Naive B cell (primary cell): ENCODE data around the gene FBXO41. TPM values are rescaled to one million over a fixed set of nuclear protein-coding genes. Genes with fewer than 3 reads are reported as not detected.

Experiments used
- ATAC-seq, 2 donors: fragments of 150-1000 bp; cut with Tn5 transposase; 2 replicates each; pipeline ENCODE4 v1.10.0; 2021; ENCODE audit warnings: low read depth in 2 of 2, mild to moderate bottlenecking in 2 of 2, moderate library complexity in 2 of 2
- DNase-seq: peaks from one replicate; pipeline ENCODE4 v3.0.0; 2022
- H3K27ac Mint-ChIP-seq, 6 donors: one replicate each; pipeline ENCODE4 v1.8.0; 2020 to 2022; ENCODE audit warnings: mild to moderate bottlenecking in 6 of 6, mixed read lengths in 6 of 6, moderate library complexity in 5 of 6, inconsistent platforms in 2 of 6
- H3K27me3 Mint-ChIP-seq, 3 donors: one replicate each; pipeline ENCODE4 v1.8.0; 2021 to 2022; ENCODE audit warnings: mixed read lengths in 3 of 3, mild to moderate bottlenecking in 1 of 3
- H3K36me3 Mint-ChIP-seq, 2 donors: one replicate each; pipeline ENCODE4 v1.8.0; 2020 to 2022; ENCODE audit warnings: mixed read lengths in 2 of 2, inconsistent platforms in 1 of 2, mild to moderate bottlenecking in 1 of 2
- H3K4me1 Mint-ChIP-seq, 3 donors: one replicate each; pipeline ENCODE4 v1.8.0; 2020 to 2022; ENCODE audit warnings: mixed read lengths in 3 of 3, inconsistent platforms in 1 of 3, mild to moderate bottlenecking in 1 of 3, moderate library complexity in 1 of 3
- H3K4me3 Mint-ChIP-seq, 8 donors: one replicate each; pipeline ENCODE4 v1.8.0; 2020 to 2022; ENCODE audit warnings: mild to moderate bottlenecking in 8 of 8, mixed read lengths in 8 of 8, moderate library complexity in 8 of 8, inconsistent platforms in 2 of 8
- H3K9me3 Mint-ChIP-seq, 7 donors: one replicate each; pipeline ENCODE4 v1.8.0; 2020 to 2022; ENCODE audit warnings: mixed read lengths in 7 of 7, mild to moderate bottlenecking in 5 of 7, inconsistent platforms in 2 of 7, moderate library complexity in 1 of 7
- polyA plus RNA-seq, 6 donors: library from polyadenylated mRNA; unstranded; fragments of 300-500 nt; fragmentation: Illumina TruSeq; gene quantifications; one replicate each; pipeline ENCODE4 v1.2.3, GENCODE V29; 2021; ENCODE audit warnings: low read depth in 6 of 6

FBXO41 gene
- polyA plus RNA-seq, 6 donors from 2014 or later = 0.79 to 2.3 (median 1.1) TPM; not detected in 1

DNA sequence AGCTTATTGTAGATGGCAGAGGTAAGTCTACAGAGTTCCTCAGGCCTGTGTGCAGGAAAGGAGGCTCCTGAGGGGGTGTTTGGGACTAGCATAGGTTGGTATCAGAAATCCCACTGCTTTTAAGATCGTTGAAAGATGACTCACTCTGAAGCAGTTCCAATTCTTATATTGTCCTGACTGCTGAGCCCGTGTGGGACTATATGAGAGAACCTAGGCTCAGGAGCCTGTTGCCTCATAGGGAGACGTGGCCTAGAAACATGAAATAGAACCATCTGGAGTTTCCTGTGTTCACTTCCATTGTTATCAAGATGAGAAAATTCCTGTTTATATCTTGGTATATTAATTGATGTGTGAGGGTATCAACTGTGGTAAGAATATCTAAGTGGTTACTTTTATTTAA lies 44.5 kb downstream of the FBXO41 start:
- ATAC-seq = no peak
- Mint-ChIP-seq H3K27ac (no peak overlapping the region), H3K9me3 (no peaks in the 10 kb centered on the region), H3K36me3 (no peaks in the 10 kb centered on the region), H3K4me3 (no peak overlapping the region), H3K4me1 (peaks cover 28 to 42% (median 35%) of the 10 kb centered on the region in 3 donors), H3K27me3 (no peaks in the 10 kb centered on the region)
- no peak for DNase-seq

DNA sequence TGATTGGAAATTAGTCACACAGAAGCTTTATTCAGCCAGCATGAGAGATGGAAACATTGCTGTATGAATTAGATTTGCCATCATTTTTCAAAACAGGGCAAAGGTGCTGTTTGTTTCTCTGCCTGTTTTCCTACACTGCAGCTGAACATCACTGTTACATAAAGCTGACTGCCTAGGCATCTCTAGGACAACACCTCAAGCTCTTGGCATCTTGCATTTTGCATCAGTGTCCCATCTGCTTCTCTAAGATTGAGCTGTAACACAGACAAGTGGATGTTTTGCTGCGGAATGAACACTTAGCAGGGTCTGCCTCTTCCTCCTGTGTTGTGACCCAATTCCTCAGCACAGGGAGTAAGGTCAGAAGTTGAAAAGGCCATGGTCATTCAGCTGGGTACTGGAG lies 45.3 kb downstream of the FBXO41 start:
- ATAC-seq = no peak

DNA sequence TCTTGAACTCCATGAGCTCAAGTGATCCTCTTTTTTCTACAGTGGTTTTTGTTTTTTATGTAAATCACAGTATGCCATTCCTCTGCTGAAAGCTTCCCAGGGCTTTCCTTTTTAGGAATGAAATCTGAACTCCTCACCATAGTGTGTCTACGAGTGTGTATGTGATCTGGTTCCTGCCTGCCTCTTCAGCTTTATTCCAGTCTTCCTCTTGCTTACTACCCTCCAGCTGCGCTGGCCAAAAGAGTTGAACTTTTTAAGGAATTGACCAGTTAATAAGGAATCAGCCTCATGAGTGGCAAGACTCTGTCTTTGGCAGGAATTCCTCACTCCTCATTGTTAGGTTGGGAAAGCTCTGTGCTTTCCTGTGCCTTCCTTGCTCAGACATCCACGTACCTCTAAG lies 46.1 kb downstream of the FBXO41 start:
- DNase-seq (no peak), ATAC-seq (no peak)
- H3K9me3 Mint-ChIP-seq = no peaks in the 10 kb centered on the region
- H3K27me3 Mint-ChIP-seq = no peaks in the 10 kb centered on the region
- peaks cover 36 to 47% (median 37%) of the 10 kb centered on the region in 3 donors for H3K4me1 Mint-ChIP-seq
- peak overlapping the region in 2 of 8 donors; percentile 20 to 61 for H3K4me3 Mint-ChIP-seq
- H3K36me3 Mint-ChIP-seq = no peaks in the 10 kb centered on the region
- H3K27ac Mint-ChIP-seq = peak overlapping the region in 1 of 6 donors; percentile 37

More for the DNA sequence above, 45.3 kb downstream of the FBXO41 start:
- no peaks in the 10 kb centered on the region for H3K36me3 Mint-ChIP-seq
- H3K9me3 Mint-ChIP-seq = no peaks in the 10 kb centered on the region
- no peak overlapping the region for H3K27ac Mint-ChIP-seq
- peaks cover 35 to 44% (median 36%) of the 10 kb centered on the region in 3 donors for H3K4me1 Mint-ChIP-seq
- H3K27me3 Mint-ChIP-seq = no peaks in the 10 kb centered on the region
- DNase-seq = no peak
- no peak overlapping the region for H3K4me3 Mint-ChIP-seq

DNA sequence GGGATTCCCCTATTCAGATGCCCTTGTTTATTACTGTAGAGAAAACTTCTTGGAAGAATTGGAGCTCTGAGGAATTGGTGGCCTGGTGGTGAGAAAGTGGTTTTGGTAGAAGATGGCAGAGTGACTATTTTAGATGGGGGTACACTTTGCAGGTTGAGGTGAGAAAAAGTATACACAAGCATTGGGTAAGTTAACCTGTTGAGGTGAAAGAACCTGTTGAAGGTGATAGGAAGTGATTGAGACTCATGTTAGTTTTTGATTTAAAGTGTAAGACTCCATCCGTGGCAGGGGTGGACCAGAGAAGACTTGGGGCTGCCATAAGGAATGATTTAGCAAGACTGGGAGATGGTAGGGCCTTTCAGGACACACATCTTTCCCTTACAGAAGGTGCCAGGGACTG lies 47.1 kb downstream of the FBXO41 start:
- ATAC-seq = no peak
- H3K27ac Mint-ChIP-seq = peak overlapping the region in 2 of 6 donors; percentile 6 to 12
- peaks cover 40 to 55% (median 41%) of the 10 kb centered on the region in 3 donors for H3K4me1 Mint-ChIP-seq
- H3K27me3 Mint-ChIP-seq = no peaks in the 10 kb centered on the region
- H3K36me3 Mint-ChIP-seq = no peaks in the 10 kb centered on the region
- H3K9me3 Mint-ChIP-seq = no peaks in the 10 kb centered on the region
- peak overlapping the region in 2 of 8 donors; percentile 35 to 94 for H3K4me3 Mint-ChIP-seq
- no peak for DNase-seq

DNA sequence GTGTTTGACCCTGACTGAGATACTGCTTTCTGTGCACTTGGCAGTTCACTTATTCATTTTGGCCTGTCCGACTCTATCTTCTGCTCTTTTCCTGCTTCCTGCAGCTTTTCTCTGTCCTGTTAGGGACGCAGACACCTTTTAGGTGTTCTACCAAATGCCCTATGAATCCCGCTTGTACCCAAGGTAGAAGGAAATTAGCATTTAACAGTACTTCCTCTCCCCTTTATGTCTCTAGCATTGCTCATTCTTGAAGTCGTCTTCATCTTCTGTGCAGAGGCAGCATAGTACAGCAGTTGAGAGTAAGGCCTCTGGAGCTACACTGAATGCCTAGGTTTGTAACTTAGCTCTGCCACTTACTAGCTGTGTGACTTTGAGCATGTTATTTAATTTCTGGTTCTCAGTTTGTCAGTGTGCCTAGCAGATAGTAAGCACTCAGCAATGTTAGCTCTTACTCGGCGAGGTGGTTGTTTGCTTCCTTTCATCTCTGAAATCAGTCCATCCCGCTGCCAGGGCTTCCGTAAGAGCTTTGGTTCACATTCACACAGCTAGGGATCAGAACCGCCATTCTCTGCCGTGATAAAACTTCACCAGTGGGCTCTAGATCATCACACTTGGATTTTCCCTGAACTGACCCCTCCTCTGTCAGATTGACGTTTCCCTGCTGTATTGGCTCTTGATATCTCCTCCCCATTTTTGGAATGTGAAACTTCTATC lies 48.8 kb downstream of the FBXO41 start:
- H3K27ac Mint-ChIP-seq = peak overlapping the region; percentile 8 to 97 (median 88)
- ATAC-seq = no peak
- H3K27me3 Mint-ChIP-seq = no peaks in the 10 kb centered on the region
- no peaks in the 10 kb centered on the region for H3K36me3 Mint-ChIP-seq
- DNase-seq = no peak
- H3K4me1 Mint-ChIP-seq = peaks cover 40 to 55% (median 41%) of the 10 kb centered on the region in 3 donors
- H3K9me3 Mint-ChIP-seq = no peaks in the 10 kb centered on the region
- H3K4me3 Mint-ChIP-seq = peak overlapping the region; percentile 91 to 100 (median 98)

DNA sequence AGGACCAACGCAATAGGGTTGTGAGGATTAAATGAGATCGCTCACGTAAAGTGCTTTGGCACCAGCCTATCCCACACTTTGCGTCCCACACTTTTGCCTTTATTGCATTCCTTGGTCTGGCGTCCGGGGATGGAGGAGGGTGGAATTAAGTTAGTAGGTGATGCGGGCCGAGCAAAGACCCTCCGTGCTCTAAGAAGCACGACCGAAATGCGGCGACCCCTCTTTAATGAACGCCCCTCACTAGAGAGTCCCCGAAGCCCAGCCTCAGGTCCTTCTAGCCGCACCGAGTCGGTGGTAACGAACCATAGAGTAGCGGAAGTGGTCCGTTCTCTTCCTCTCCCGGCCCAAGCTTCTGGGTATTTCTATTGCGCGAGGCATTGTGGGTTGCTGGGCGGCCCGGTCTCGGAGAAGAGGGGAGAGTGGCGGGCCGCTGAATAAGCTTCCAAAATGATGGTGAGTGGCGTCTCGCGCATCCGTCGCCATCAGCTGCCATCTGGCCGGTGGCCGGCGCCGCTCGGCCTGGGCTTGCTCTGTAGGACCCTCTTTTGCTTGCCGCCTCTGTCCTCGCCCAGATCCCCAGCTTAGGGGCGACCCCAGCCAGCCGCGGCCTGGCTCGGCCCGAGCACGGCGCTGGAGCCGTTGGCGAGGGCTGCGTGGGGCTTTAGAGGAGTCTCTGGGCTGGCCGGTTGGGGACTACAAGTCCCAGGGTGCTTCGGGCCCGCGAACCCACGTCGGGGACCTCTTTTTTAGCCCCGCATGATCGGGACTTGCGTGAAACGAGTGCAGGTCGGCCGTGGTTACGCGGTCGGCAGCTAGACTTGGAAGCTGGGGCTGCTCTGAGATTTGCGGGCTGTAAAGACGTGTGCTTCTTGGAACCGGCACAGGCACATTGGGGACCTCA lies 50.1 kb downstream of the FBXO41 start, which contains the start of gene CCT7:
TSS of gene CCT7 (plus strand) at position 377 of the 901 bp plus-strand sequence. CDS start at position 448, 71 bp downstream.
- Mint-ChIP-seq H3K4me1 (peaks cover 38 to 55% (median 41%) of the 10 kb centered on the region in 3 donors), H3K9me3 (no peaks in the 10 kb centered on the region), H3K27me3 (no peaks in the 10 kb centered on the region), H3K36me3 (no peaks in the 10 kb centered on the region), H3K4me3 (peak within 1 kb of the TSS; percentile 91 to 100 (median 98)), H3K27ac (peak within 1 kb of the TSS; percentile 91 to 97 (median 97))
- ATAC-seq (peak; percentile 72), DNase-seq (peak; percentile 89)

DNA sequence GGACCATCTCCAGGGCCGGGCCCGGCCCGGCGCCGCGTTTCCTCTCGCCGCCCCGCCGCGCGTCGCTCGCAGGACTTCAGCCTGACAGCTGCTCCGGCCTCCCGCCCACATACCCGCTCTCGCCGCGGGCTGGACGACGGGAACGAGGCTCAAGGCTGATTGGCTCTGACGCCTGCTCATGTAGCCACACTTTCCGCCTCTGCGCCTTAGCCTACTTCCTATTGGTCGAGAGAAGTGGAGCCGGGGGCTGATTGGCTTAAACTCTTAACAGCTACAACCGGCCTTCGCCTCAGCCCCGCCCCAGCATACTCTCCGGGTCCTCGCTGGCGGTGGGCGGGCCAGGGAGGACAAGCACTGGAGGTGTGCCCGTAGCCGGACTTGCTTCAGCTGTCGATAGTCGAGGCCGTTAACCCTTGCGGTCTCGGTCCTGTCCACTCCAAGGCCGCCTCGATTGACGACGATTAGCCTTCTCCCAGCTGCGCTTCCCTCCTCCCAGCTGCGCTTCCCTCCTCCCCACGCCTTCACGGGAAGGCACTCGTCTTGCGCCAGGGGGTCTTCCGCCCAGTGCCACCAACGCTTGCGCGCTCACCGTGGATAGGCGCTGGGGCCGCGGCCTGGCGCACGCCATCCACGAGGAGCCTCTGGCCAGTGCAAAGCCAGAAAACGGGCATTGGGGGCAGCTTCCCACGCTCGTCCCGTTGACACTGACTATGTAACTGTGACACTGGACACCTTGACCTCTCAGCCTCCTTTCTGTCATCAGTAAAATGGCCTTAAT lies 50.9 kb downstream of the FBXO41 start, which contains the start of gene PRADC1:
TSS of gene PRADC1 (minus strand) at position 86 of the 778 bp plus-strand sequence. CDS start at position 7, 79 bp downstream.
- no peaks in the 10 kb centered on the region for H3K36me3 Mint-ChIP-seq
- H3K4me1 Mint-ChIP-seq = peaks cover 36 to 52% (median 37%) of the 10 kb centered on the region in 3 donors
- peak within 1 kb of the TSS; percentile 91 to 97 (median 97) for H3K27ac Mint-ChIP-seq
- DNase-seq (peak; percentile 97), ATAC-seq (peak; percentile 80)
- no peaks in the 10 kb centered on the region for H3K9me3 Mint-ChIP-seq
- no peaks in the 10 kb centered on the region for H3K27me3 Mint-ChIP-seq
- H3K4me3 Mint-ChIP-seq = peak within 1 kb of the TSS; percentile 91 to 100 (median 98)

DNA sequence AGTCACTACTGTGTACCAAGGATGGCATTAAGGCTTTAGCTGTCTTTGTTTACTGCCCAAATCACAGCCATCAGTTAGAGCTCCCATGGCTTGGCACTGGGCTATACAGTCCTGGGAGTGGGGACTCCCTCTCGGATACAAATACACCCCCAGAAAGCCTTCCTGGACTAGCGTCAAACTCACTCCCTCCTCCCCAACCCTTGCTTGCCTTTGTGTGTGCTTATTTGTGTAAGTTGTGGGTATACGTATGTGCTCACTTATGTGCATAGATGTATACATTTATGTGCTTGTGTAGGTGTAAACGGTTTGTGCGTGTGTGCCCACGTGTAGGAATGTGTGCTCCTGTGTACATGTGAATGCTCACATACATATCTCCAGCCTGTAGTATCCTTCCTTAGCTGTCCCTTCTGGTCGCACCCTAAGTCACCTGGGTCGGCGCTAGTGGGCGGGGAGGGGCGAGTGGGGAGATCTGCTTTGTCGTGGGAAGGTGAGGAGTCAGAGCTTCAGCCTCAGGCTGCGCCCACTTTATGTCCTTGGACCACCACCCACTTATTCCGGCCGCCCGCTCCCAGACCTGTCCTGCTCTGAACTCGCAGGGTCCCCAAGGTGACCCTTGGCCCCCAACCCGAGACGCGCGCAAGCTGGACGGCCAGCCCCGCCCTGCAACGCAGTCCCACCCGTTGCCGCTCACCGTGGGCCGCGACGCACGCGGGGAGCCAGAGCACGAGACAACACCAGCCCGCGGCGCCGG lies 51.7 kb downstream of the FBXO41 start:
- Mint-ChIP-seq H3K9me3 (no peaks in the 10 kb centered on the region), H3K27me3 (no peaks in the 10 kb centered on the region), H3K4me1 (peaks cover 32 to 47% (median 34%) of the 10 kb centered on the region in 3 donors), H3K4me3 (peak overlapping the region; percentile 91 to 100 (median 98)), H3K27ac (peak overlapping the region in 4 of 6 donors; percentile 10 to 97 (median 79)), H3K36me3 (no peaks in the 10 kb centered on the region)
- no peak for ATAC-seq
- DNase-seq = no peak

DNA sequence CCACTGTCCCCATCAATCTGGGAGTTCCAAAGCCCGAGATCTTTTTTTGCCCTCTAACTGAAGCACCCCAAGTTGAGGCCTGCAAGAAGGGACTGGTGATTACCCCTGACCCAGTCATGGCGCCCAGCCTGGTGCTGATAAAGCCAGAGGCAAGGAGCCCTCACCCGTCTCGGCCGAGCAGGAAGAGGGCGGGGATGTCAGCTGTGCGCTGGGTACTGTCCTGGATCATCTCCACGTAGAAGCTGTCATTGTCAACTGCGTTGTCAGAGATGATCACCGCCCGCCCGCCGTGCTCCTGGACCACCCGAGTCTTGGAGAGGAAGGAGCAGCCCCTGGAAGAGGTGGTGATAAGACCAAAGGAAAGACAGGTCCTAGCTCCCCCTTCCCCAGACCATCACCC lies 55.6 kb downstream of the FBXO41 start:
- Mint-ChIP-seq H3K4me1 (peaks cover 4 to 8% (median 4%) of the 10 kb centered on the region in 3 donors), H3K36me3 (no peaks in the 10 kb centered on the region), H3K27me3 (no peaks in the 10 kb centered on the region), H3K9me3 (no peaks in the 10 kb centered on the region), H3K4me3 (peak overlapping the region in 1 of 8 donors; percentile 36), H3K27ac (peak overlapping the region in 1 of 6 donors; percentile 43)
- DNase-seq = no peak
- ATAC-seq = no peak

DNA sequence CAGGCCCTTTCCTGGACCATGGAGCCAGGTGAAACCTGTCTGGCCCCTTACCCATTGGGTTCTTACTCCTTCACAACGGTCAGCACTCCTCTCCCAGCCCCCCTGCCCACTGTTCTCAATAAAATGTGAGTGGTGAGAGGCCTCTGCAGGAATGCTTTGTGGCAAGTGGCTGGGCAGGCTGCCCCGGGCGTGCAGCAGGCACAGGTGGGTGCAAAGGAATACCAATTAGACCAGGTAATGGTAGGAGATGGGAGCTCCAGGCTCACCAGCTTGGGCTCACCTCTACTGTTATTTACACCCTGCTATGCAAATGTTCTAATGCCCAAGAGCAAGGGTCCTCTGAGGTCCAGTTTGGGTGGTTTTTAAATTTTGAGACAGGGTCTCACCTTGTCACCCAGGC lies 57.2 kb downstream of the FBXO41 start:
- DNase-seq (no peak), ATAC-seq (no peak)
- peaks cover 0 to 6% of the 10 kb centered on the region in 2 donors for H3K36me3 Mint-ChIP-seq
- H3K4me3 Mint-ChIP-seq = no peak overlapping the region
- no peak overlapping the region for H3K27ac Mint-ChIP-seq
- no peaks in the 10 kb centered on the region for H3K27me3 Mint-ChIP-seq
- no peaks in the 10 kb centered on the region for H3K4me1 Mint-ChIP-seq
- H3K9me3 Mint-ChIP-seq = no peaks in the 10 kb centered on the region

DNA sequence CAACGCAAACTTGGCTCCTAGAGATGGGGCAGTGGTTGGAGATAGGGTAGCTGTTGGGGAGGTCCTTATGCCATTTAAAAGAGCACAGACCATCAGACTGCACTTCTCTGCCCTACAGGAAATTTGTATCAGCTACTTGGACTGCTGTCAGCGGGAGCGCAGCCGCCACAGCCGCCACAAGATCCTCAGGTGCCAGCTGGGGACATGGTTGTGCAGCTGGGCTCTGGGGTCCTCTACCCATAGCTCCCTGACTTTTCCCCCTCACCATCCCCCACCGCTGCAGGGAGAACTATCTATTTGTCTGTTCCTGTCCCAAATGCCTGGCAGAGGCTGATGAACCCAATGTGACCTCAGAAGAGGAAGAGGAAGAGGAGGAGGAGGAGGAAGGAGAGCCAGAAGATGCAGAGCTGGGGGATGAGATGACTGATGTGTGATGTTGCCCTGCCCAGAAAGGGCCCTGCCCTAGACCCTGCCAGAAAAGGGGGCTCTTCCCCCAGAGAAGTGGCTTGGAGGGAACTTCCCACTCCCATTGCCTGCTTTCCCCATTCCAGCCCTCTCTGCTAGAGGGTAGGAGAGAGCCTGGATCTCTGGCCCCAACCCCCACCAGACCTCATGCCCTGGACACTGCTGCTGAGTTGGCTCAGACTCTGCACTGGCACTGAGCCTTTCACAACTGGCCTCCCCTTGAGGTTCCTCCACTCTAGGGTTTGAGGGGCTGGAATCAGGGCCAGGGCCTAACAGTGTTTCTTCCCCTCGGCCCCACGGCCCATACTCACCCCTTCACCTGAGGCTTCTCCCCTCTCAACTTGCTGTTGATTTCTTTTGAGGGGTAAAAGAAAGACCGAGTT lies 58.5 kb downstream of the FBXO41 start:
- H3K36me3 Mint-ChIP-seq = peaks cover 5 to 18% of the 10 kb centered on the region in 2 donors
- peak overlapping the region in 2 of 6 donors; percentile 26 to 32 for H3K27ac Mint-ChIP-seq
- no peaks in the 10 kb centered on the region for H3K4me1 Mint-ChIP-seq

More for the DNA sequence above, 58.5 kb downstream of the FBXO41 start:
- DNase-seq (no peak), ATAC-seq (no peak)
- Mint-ChIP-seq H3K4me3 (no peak overlapping the region), H3K9me3 (no peaks in the 10 kb centered on the region), H3K27me3 (no peaks in the 10 kb centered on the region)
